ENCODE measurements around the gene ELOVL1. TPM values are rescaled to one million over a fixed set of nuclear protein-coding genes. Genes with fewer than 3 reads are reported as not detected.
A peak's percentile ranks its signal among the peaks of the same experiment; 100 is the strongest.
"Not testable (repeated sequence)": the region's sequence is repeated elsewhere in the genome, so short reads cannot be mapped to it uniquely, and the experiment has no call there.

The ELOVL1 gene
- total RNA-seq, 1 donor from 2014 or later, result 141 TPM

DNA sequence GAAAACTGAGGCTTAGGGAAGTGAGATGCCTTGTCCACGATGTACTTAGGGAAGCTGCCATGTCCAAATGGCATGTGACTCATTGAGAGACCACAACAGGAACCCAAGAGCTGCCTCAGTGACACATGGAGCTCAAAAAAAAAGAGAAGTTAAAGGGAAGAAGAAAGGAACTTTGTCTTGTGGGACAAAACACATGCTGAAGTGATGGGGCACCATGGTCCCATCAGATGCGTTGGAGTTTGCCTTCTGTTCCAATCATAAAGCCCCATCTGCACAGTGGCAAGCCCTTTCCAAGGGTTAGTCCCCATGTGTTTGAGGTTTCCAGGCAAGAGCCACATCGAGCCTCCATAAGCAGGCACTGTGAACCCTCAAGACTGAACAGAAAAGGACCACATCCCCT, 13.8 kb upstream of the ELOVL1 start:
- no peak for DNase-seq (ENCODE audit: low spot score)

DNA sequence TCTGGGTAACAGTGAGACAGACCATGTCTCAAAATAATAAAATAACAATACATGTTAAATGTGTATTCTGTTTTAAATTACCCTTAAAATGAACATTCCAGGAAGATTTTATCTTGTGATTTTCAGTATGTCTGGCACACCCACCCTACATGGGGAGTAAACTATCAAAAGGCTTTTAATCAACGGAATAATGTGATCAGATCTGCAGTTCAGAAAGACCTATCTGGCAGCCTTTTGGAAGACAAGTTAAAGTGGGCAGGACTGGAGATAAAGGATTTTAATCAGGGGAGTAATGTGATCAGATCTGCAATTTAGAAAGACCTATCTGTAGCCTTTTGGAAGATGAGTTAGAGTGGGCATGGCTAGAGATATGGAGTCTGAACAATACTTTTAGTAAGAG, 11.7 kb upstream of the ELOVL1 start:
- DNase-seq (ENCODE audit: low spot score), result no peak

DNA sequence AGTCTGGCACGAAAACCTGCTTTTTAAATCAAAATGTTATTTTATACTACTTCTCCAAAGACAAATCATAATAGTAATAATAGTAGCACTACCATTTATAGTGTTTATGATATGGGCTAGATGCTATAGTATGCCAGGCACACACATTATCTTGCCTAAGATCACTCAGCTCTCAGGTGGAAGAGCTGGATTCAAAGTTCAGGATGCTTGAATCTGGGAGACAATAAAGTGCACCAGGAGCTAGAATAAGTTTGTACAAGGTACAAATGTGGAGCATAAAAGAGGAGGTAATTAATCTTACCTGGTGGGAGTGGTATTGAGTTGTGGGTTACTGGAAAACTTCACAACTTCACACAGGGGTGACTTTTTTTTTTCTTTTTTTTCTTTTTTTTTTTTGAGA, 10.0 kb upstream of the ELOVL1 start:
- no peak for DNase-seq (ENCODE audit: low spot score)

DNA sequence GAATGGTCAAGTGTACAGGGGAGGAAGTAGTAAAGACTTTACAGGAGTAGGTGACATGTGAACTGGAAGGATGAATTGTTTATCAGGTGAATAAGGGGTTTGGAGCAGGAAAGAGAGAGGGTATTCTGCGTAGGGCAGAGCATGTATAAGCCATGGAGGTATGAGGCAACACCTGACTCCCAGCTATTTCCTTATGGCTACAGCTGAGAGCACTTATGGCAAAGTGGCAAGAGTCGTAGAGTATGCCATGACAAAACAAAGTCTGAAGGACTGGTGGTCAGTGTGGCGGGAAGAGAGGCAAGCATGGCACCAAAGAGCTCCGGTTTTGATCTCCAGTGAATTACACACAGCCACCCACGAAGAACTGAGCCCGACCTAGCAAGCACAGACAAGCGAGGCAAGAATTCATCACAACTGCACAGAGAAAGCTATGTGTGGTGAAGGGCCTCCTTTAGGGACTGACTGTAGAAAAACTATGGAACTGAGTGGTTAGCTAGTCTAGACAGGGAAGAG, 9.0 kb upstream of the ELOVL1 start:
- no peak for DNase-seq (ENCODE audit: low spot score)

DNA sequence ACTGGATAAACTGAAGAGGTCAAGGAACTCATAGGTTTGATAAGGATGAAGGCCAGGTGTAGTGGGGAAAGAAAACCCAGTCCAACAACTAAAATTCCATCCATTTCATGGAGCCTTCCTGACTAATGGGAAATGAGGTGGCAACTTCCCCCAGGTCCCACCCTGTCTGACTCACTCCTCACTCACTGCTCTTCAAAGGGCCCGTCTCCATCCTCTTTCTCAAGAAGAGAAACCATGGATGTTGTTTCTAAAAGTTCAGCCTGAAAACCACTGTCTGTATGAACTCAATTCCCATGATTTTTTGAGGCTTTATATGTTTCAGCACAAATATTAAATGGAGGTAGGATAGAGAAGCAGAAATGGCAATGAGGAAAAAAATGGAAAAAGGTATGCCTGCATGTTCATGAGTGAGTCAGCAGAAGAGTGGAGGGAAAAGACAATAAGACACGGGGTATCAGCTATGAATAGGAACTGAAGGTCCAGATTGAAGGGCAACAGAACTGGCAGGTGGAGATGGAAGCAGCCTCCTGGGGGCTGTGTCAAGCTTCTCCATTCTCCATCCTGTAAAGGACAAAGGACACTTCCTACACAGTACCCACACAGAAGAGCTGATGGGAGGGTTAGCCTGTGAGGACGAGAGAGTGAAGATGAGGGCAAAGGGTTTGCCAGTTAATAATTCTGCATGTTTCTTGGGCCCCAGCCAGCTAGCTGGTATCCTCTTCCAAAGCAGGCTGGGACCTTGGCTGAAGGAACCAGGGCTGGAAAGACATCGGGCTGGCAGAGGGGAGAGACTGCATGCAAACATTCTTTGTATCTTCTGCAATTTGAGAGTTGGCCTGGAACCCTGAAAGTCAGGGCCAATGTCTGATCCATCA, 5.5 kb upstream of the ELOVL1 start:
- DNase-seq (ENCODE audit: low spot score), result peak; percentile 75

DNA sequence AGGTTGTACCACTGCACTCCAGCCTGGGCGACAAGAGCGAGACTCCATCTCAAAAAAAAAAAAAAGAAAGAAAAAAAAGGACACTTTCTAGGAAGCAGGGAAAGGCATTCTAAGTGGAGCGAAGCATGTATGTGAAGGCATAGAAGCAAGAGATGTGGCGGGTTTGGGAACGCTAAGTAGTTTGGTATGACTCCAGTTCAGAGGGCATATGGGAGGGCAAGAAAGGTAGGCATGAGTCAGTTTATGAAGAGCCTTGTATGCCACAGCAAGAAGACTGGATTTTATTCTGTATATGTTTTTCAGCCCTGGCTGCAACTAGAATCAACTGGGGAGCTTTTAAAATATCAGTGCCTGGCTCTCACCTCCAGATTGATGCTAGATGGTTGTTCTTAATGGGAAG, 4.4 kb upstream of the ELOVL1 start:
- DNase-seq (ENCODE audit: low spot score), result no peak

DNA sequence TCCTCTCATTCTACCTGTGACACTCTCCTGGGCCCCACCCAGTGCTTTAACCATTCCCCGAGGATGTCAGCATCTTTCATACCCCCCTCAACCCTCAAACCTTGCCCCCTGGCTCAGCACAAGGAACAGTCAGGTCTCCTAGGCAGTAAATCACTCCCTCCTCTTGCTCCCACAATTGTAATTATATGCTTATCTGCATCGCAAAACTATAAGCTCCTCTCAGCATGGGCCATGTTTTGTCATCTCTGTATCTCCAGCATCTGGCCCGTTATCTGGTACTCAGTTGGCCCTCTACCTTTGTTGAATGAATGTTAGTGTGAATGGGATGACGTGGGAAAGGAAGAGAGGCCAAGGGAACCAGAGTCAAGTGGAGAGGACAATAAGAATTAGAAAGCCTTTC, 2.8 kb upstream of the ELOVL1 start:
- DNase-seq (ENCODE audit: low spot score), result no peak

DNA sequence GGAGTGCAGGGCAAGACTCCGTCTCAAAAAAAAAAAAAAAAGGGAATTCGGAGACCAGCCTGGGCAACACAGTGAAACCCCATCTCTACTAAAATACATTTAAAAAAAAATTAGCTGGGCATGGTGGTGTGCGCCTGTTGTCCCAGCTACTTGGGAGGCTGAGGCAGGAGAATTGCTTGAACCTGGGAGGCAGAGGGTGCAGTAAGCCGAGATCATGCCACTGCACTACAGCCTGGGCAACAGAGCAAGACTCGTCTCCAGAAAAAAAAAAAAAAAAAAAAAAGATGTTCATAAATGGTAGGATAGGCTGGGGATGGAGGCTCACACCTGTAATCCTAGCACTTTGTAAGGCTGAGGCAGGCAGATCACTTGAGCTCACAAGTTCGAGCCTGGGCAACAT, 2.0 kb upstream of the ELOVL1 start:
- not testable (repeated sequence) for DNase-seq (ENCODE audit: low spot score)

DNA sequence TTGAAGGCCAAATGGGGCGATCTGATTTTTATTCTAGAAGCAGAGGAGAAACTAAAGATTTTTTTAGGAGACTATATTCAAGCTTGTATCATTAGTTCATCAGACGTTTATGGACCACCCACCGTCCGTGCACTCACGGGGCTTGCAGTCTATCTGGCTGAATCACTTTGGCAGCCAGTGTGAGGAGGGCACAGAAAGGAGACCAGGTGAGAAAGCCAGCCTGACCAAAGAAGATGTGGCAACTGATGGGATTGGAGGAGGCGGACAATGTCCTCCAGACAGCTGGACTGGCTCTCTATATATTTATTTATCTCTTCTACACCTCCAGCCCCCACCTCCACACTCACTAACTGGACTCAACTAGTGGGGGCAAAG, 822 bp upstream of the ELOVL1 start:
- no peak for DNase-seq (ENCODE audit: low spot score)

DNA sequence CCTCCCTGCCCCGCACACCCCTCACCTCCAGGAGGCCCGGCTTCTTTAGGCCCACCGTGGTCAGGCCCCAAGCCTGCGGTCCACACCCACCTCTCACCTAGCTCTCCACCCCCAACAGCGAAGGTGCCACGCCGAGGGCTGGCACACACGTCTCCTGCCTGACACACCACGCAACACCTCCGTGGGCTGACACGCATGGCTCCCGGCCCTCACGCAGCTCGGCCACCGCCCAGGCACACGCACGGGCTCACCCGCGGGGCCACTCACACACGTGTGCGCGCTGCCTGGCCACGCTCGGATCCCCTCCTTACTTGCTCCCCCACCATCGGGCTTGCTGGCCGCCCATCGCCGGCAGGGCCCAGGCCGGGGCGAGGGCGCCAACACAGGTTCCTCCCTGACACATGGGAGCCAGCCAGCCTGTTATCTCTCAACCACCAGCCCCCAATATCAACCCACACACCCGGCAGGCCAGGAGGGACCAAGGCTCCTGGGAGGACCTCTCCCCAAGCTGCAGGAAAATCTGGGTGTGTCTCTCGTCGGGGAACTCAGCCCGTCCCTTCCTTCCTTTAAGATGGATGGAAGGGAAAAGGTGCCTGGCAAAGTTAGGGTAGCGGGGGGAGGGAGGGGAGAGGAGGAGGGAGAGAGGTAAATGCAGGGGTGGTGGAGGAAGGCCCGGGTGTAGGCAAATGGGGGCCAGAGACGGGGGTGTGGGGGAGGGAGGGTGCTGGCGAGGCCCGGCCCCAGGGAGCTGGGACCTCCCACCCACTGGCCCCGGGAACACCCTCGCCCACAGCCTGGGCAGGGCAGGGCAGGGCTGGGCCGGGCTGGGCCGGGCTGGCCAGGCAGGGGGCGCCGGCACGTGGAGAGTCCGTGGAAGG, 546 bp downstream of the ELOVL1 start:
- no peak for DNase-seq (ENCODE audit: low spot score)

DNA sequence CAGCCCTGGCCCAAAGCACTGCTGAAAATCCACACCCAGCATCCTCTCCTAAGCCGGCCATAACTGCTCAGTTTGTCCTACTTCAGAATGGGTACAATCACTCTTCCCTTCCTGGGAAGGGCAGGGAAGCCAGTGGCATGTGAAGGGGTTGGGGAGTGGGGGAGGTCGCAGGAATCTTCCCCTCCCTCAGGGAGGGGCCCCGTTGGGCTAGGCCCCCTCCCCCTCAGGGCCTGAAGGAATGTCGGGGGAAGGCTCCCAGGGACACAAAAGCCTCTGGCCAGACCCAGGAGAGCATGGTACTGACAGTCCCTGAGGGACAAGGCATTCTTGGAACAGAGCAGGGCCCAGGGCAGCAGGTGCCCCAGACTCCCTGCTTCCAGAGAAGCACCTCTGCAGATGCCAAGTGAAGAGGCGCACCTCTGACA, 1.2 kb downstream of the ELOVL1 start:
- no peak for DNase-seq (ENCODE audit: low spot score)

DNA sequence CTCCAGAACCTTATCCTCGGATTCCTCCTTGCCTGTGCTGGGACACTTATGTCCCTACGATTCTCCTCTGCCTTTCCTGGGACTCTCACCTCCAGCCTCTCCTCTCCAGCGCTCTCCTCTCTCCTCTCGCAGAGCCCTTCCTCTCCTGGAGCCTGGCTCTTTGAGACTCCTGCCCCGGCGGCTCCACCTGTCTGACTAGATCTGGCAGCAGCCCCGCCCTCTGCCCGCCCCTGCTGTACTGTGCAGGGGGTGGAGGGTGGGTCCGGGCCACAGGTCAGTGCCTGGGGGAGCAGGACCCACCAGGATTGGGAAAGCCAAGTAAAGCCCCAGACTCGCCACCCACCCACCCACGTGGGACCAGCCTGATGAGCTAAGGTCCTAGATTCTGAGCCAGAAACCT, 1.6 kb downstream of the ELOVL1 start:
- DNase-seq (ENCODE audit: low spot score), result peak; percentile 46

DNA sequence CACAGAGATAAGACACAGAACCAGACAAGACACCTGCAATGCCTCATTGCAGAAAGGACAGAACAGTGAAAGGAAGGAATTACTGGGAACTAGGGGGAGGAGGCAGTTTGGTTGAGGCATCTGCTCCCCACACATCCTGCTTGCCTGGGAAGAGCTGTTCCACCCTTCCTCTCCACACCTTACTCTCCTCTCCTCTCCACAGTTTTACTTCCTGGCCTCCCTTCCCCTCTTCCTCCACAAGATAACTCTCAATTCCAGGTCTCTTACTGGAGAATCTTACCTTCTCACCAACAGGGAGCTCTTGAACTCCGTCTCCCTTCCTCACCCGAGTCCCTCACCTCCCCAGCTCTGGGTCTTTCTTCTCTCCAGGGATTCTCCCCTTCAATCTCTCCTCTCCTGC, 2.1 kb downstream of the ELOVL1 start:
- DNase-seq (ENCODE audit: low spot score), result no peak

DNA sequence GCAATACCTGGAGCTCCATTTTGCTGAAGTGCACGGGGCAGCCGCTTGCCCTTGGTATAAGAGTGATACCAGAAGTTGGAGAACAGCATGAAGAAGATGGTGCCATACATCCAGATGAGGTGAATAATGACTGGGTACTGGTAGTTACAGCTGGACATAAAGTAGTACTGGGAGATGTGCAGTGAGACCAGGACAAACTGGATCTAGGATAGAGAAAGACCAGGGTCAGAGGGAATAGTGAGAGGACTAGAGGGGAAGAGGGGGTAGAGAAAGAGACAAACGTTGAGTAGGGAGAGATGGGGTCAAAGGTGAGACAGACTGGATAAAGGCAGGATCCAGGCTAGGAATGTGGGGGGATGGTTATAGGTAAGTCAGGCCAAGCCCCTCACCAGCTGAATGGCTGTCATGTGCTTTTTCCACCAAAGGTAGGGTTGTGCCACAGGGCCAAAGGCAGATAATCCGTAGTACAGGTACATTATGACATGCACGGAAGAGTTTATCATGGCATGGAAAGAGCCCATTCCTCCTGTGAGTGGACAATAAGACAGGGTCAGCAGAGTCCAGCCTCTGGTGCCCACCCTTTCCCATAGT, 3.8 kb downstream of the ELOVL1 start:
- no peak for DNase-seq (ENCODE audit: low spot score)

DNA sequence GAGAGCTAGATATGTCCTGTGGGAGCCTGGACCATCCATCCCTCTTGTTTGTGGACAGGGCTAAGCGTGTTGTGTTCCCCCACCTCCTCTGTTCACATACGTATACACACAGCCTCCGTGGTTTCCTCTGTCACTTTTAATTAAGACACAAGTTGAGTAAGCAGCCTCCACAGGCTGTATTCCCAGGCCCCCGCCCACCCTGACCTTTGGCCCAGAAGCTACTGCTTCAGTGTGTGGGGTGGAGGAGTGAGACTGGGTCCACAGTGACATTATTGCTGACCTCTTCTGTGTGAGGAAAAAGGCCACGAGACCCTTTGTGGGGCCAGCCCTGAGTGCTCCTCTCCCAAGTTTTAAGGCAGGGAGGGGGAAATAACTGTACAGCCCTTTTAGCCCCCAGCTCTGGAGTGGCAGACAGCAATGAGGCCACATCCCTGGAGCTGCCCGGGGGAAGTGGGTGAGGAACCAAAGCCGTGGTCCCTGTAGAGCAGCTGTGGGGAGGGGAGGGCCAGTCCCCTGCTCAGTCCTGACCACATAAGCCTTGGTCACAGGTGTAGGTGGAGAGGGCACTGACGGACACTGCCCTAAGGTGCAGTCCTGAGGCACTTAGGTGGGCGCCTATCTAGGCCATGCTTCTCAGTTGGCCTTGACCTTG, 4.4 kb downstream of the ELOVL1 start:
- no peak for DNase-seq (ENCODE audit: low spot score)

DNA sequence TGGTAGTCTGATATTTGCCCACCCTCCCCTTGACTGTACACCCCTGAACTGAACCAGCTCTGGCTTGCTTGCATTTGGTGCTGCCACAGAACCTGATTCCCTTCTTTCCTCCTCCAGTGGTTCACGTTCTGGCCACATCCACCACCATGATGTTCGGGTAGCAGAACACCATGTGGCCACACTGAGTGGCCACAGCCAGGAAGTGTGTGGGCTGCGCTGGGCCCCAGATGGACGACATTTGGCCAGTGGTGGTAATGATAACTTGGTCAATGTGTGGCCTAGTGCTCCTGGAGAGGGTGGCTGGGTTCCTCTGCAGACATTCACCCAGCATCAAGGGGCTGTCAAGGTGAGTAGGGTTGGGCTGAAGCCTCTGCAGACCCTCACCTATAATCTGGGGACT, 7.2 kb downstream of the ELOVL1 start:
- DNase-seq (ENCODE audit: low spot score), result no peak

DNA sequence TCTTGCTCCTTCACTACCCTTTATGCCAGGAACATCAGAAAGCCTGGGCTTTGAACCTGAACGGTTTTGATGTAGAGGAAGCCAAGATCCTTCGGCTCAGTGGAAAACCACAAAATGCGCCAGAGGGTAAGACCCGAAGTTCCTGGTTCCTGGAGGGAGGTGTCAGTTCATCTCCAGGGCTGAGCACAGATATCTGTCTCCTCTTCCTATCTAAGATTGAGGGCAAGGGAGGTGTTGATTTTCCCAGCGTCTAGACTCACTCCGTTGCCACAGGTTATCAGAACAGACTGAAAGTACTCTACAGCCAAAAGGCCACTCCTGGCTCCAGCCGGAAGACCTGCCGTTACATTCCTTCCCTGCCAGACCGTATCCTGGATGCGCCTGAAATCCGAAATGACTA, 8.1 kb downstream of the ELOVL1 start:
- no peak for DNase-seq (ENCODE audit: low spot score)

DNA sequence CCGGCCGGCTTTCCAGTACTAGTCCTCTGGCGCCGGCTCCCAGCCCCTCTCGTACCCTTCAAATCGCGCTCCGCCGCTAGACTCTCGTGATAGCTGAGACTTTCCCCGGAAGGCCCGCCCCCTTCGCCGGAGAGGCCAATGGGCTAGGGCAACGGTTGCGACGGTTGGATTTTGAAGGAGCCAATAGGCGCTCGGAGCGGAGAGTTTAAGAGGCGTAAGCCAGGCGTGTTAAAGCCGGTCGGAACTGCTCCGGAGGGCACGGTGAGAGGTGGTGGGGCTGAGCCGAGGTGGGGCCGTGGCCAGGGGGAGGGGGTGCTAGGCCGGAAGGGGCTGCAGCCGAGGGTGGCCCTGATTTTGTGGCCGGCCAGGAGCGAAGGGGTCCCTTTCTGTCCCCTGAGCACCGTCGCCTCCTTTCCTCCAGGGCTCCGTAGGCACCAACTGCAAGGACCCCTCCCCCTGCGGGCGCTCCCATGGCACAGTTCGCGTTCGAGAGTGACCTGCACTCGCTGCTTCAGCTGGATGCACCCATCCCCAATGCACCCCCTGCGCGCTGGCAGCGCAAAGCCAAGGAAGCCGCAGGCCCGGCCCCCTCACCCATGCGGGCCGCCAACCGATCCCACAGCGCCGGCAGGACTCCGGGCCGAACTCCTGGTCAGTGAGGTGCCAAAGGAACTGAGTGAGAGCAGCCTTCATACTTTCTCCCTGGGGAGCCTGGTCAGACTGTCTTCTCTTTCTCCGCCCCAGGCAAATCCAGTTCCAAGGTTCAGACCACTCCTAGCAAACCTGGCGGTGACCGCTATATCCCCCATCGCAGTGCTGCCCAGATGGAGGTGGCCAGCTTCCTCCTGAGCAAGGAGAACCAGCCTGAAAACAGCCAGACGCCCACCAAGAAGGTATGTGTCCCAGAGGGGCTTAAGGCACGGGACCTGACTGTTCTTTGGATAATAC, 8.8 kb downstream of the ELOVL1 start, which contains the start of gene CDC20:
Gene CDC20, plus strand, starts transcription at position 236 of the 948 bp plus-strand sequence. Its CDS starts 235 bp downstream, at position 471.
- peak; percentile 97 for DNase-seq (ENCODE audit: low spot score)

DNA sequence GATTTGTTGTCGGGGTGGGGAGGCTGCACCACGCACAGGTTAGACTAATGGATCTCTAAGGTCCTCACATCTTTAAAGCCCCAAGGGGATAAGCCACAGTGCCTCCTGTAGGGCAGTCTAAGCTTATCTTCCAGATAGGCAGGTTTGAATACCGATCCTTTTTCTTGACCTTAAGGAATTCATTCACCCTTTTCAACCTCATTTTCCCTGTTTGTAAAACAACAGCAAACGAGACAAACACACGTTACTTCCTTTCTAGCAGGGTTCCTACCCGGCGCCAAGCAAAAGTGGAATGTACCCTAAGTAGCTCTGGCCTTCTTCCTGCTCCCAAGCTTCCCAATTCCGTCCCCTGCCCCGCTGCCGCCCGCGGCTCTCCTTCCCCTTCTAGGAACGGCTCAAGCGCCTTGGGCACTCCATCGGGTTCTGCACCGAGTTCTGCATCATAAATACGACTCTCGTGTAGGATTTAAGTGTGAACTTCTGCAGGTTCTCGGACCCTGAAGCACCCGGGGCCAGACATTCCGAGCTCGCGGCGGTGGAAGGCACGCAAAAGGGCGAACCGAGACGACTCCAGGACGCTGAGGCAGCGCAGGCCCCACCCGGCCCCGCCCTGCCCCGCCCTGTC, 9.6 kb downstream of the ELOVL1 start:
- DNase-seq (ENCODE audit: low spot score), result peak; percentile 14

DNA sequence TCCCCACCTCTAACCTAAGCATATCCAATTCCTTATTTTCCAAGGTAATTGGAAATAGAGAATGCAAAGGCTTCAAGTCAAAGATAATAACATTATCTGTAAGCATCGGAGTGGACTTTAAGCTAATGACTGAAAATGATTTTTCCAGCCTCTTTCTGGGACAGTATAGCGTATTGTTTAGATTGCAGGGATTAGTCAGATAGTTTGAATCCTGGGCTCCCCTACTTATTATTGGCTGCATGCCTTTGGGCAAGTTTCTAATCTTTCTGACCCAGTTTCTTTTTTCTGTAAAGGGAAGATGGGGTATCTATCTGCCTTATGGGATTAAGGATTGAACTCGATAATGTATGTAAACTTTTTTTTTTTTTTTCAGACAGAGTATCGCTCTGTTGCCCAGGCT, 10.6 kb downstream of the ELOVL1 start:
- DNase-seq (ENCODE audit: low spot score), result no peak
